IPS-18a (cell line): Measurements from ENCODE around the gene KCNMB4.
A peak's percentile ranks its signal among the peaks of the same experiment; 100 is the strongest.

Experiments used
- H3K27ac ChIP-seq: one replicate; pipeline ENCODE4 v1.5.1; 2013; ENCODE audit warnings: low read length
- H3K27me3 ChIP-seq: one replicate; pipeline ENCODE4 v1.6.1; 2013; ENCODE audit warnings: mild to moderate bottlenecking, low read length; ENCODE audit not compliant: control insufficient read depth, insufficient read depth
- H3K36me3 ChIP-seq: one replicate; pipeline ENCODE4 v1.6.1; 2013; ENCODE audit warnings: low read depth, low read length; ENCODE audit not compliant: control insufficient read depth
- H3K4me1 ChIP-seq: one replicate; pipeline ENCODE4 v1.6.1; 2013; ENCODE audit warnings: low read depth, low read length; ENCODE audit not compliant: control insufficient read depth
- H3K4me3 ChIP-seq: one replicate; pipeline ENCODE4 v1.5.1; 2013; ENCODE audit warnings: low read length
- H3K9ac ChIP-seq: one replicate; pipeline ENCODE4 v1.6.1; 2013; ENCODE audit warnings: mild to moderate bottlenecking, low read length, moderate library complexity
- H3K9me3 ChIP-seq: one replicate; pipeline ENCODE4 v1.6.1; 2013; ENCODE audit warnings: low read depth, low read length; ENCODE audit not compliant: control insufficient read depth

The KCNMB4 gene, protein sequence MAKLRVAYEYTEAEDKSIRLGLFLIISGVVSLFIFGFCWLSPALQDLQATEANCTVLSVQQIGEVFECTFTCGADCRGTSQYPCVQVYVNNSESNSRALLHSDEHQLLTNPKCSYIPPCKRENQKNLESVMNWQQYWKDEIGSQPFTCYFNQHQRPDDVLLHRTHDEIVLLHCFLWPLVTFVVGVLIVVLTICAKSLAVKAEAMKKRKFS

DNA sequence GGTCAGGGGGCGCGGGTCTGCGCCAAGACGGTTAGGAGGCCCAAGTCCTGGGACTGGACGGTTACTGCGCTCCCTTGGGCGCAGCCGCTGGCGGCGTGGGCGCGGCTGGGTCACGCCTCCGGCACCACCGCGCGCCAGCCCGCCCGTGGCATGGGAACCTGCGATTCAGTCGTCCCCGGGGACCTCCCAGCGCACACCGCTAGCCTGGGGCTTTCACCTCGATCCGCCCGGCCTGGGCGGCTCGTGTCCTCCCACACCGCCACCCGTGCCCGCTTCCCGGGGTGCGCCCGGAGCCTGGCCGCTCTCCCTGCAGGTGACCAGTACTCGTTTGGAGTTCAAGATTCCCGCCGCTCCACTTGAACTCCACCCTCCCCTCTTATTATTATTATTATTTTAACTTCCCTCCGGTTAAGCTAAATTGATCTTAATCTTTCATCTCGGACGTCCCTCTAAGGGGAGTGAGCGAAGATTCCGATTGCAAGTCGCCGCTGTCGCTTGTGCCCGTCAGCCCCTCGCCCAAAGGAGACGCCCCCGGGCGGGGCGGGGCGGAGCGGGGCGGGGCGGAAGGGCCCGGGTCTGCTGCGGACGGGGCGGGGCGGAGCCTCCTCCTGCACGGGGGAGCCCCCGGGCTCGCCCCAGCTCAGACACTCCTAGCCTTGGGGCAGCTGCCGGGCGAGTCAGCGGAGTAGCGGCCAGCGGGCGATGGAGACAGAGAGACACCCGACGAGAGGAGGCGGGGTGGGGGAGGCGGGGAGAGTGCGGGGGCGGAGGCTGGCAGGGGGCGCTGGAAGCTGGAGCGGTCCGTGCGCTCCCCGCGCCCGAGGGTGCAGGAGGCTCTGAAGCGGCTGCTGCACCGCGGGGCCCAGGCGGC is at the start of gene KCNMB4:
KCNMB4 (plus strand) TSS at position 643 of the 871 bp plus-strand sequence. CDS start 445 bp downstream, outside the sequence.
- Histone ChIP-seq H3K4me3 (peak within 1 kb of the TSS; percentile 93), H3K9ac (peak within 1 kb of the TSS; percentile 60), H3K4me1 (peaks cover under 1% of the 10 kb centered on the region), H3K36me3 (no peaks in the 10 kb centered on the region), H3K27me3 (peaks cover 30% of the 10 kb centered on the region), H3K9me3 (no peaks in the 10 kb centered on the region), H3K27ac (no peak within 1 kb of the TSS)

DNA sequence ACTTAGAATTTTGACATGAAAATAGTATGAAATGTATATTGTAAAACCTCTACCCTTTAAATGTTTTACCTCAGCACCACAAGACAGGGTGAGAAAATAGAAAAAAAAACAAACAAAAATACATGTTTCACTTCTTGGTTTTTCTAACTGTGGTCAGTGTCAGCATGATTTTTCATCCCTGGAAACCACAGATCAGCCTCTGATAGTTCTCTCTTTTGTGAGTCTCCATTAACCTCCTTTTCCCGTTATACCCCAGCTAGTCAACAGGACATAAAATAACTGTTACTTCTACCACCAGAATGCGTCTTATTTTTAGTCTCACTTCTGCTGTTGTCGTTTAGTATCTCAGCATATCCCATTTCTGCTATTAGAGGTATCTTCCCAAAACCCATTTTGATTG is 48.3 kb upstream of the KCNMB4 start:
- no peak overlapping the region for H3K27ac ChIP-seq
- H3K9ac ChIP-seq, result no peak overlapping the region
- H3K36me3 ChIP-seq, result peaks cover 5% of the 10 kb centered on the region
- H3K4me1 ChIP-seq, result no peaks in the 10 kb centered on the region
- H3K4me3 ChIP-seq, result no peak overlapping the region
- no peaks in the 10 kb centered on the region for H3K27me3 ChIP-seq
- H3K9me3 ChIP-seq, result no peaks in the 10 kb centered on the region

DNA sequence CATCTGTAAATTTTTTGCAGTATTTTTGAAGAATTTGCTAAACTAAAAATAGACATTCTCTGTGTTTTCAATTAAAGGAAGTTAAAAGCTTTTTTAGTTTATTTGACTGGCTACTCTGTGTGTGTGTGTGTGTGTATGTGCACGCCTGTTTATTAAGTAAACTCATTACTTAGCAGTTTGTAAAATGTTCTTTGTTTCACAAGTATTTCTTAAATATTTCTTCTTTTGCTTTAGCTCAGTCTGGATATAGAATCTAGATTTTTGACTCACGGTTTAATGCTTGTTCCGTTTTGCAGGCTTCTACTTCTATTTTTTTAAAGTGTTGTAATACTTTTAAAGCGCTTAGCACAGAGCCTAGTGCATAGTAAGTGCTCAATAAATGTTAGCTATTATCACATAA is 46.5 kb upstream of the KCNMB4 start:
- no peaks in the 10 kb centered on the region for H3K36me3 ChIP-seq
- H3K27ac ChIP-seq, result no peak overlapping the region

DNA sequence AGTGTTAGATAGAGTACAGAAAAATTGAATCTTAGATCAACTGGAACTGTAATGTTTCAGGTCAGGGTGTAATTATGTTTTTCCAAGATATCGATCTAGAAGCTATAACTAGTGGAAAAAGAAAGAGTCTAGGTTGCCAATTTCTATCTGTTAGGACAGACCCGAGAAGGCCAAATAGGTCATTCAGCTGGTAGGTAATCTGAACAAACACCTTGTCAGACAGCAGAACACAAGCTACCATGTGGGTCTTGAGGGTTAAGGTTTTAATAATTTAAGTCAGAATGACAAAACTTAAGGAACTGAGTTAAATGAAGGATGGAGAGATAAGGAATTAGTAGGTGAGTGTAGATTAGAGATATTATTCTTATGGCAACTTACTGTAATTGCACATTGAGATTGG is 44.9 kb upstream of the KCNMB4 start:
- H3K4me1 ChIP-seq, result no peaks in the 10 kb centered on the region
- H3K27me3 ChIP-seq, result no peaks in the 10 kb centered on the region
- H3K4me3 ChIP-seq, result no peak overlapping the region

More for the DNA sequence above, 46.5 kb upstream of the KCNMB4 start:
- Histone ChIP-seq H3K9me3 (no peaks in the 10 kb centered on the region), H3K9ac (no peak overlapping the region), H3K4me3 (no peak overlapping the region), H3K4me1 (no peaks in the 10 kb centered on the region), H3K27me3 (no peaks in the 10 kb centered on the region)

DNA sequence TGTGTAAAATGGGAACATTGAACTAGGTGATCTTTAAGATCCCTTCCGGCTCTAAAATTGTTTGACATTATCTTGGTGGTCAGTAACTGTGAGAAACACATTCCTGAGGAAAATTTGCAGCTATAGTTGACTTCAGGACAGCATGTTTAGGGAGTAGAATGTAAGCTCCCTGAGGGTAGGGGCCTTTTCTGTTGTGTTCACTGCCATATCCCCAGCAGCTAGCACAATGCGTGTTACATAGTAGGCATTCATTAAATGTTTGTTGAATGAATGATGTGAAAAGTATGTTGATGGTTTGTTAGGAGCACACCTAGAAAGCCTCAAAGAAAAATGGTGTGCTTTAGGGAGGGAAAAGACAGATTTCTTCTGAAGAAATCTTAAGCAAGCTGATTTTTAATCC is 38.5 kb upstream of the KCNMB4 start:
- no peaks in the 10 kb centered on the region for H3K36me3 ChIP-seq
- no peak overlapping the region for H3K9ac ChIP-seq
- no peak overlapping the region for H3K4me3 ChIP-seq
- no peaks in the 10 kb centered on the region for H3K27me3 ChIP-seq
- H3K27ac ChIP-seq, result no peak overlapping the region
- peaks cover 9% of the 10 kb centered on the region for H3K4me1 ChIP-seq
- no peaks in the 10 kb centered on the region for H3K9me3 ChIP-seq

More for the DNA sequence above, 44.9 kb upstream of the KCNMB4 start:
- Histone ChIP-seq H3K9me3 (no peaks in the 10 kb centered on the region), H3K36me3 (no peaks in the 10 kb centered on the region), H3K9ac (no peak overlapping the region), H3K27ac (no peak overlapping the region)

DNA sequence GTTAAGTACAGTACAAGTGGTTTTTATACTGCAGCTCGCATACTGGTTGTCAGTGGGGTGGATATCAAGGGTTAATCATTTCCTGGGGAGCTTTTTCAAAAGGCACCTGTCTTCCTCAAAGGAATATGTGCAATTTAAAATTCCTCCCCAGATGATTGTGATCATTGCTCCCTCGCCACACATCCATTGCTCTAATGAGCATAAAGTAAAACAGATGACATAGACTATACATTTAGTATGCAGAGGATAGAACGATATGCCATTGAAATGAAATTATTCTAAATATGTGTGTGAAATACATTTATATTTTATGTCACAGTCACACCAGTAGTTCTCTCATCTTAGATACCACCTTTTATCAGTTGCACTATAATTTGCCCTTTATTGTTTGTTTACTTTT is 36.4 kb upstream of the KCNMB4 start:
- H3K27ac ChIP-seq, result no peak overlapping the region
- peaks cover 18% of the 10 kb centered on the region for H3K4me1 ChIP-seq
- H3K36me3 ChIP-seq, result no peaks in the 10 kb centered on the region
- no peak overlapping the region for H3K9ac ChIP-seq
- H3K4me3 ChIP-seq, result no peak overlapping the region
- no peaks in the 10 kb centered on the region for H3K9me3 ChIP-seq
- no peaks in the 10 kb centered on the region for H3K27me3 ChIP-seq

DNA sequence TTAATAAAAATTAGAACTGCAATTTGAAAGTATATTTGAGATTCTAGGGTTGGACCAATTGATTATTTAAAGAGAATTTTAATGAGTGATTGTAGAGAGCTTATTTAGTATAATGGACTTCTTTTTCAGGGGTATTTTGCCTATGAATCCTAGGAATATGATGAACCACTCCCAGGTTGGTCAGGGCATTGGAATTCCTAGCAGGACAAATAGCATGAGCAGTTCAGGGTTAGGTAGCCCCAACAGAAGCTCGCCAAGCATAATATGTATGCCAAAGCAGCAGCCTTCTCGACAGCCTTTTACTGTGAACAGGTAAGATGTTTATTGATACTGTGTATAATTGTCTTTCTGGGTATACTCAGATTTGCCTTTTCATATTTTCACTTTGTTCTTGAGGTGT is 35.9 kb upstream of the KCNMB4 start:
- peaks cover 22% of the 10 kb centered on the region for H3K4me1 ChIP-seq
- no peaks in the 10 kb centered on the region for H3K27me3 ChIP-seq
- H3K36me3 ChIP-seq, result peaks cover 1% of the 10 kb centered on the region
- H3K27ac ChIP-seq, result no peak overlapping the region
- no peak overlapping the region for H3K4me3 ChIP-seq
- H3K9me3 ChIP-seq, result no peaks in the 10 kb centered on the region
- no peak overlapping the region for H3K9ac ChIP-seq

DNA sequence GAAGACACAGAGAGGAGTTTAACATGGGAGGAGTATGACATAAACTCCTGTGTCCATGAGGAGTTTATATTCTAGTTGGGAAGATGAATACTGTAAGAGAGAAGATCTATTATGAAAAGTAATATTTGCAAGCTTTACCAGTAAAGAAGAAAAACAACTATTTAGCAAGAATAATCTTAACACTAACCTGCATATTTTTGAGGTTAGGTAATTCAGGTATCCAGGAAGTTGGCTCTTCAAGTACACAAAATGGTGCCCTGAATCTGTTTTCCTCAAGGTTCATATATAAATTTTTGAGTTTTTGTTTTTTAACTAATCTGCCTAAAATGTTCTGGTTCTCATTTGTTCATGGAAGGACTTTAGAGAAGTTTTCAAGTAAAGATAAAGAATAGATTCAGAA is 33.9 kb upstream of the KCNMB4 start:
- Histone ChIP-seq H3K27me3 (no peaks in the 10 kb centered on the region), H3K36me3 (peaks cover 19% of the 10 kb centered on the region), H3K27ac (no peak overlapping the region)

DNA sequence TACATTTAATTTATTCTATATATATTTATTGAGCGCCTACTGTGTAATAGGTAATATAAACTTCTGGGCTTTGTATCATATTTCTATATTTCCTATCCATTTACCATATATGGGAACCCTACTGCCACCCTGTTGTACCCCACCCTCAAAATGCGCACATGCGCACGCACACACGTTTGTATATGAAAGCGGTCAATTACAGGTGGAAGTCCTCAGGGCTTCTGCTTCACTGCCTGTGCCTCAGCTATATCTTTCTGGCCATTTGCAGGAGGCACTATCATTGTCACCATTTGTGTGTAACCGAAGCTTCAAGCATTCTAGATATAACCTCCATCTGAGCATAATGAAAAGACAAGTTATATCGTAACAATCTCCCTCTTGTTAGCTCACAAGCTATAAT is 31.3 kb upstream of the KCNMB4 start:
- peaks cover 42% of the 10 kb centered on the region for H3K36me3 ChIP-seq
- H3K27me3 ChIP-seq, result no peaks in the 10 kb centered on the region
- H3K27ac ChIP-seq, result no peak overlapping the region
- H3K4me3 ChIP-seq, result no peak overlapping the region
- H3K9me3 ChIP-seq, result no peaks in the 10 kb centered on the region
- H3K9ac ChIP-seq, result no peak overlapping the region
- peaks cover 15% of the 10 kb centered on the region for H3K4me1 ChIP-seq

More for the DNA sequence above, 33.9 kb upstream of the KCNMB4 start:
- H3K4me3 ChIP-seq, result no peak overlapping the region
- no peaks in the 10 kb centered on the region for H3K9me3 ChIP-seq
- H3K4me1 ChIP-seq, result peaks cover 22% of the 10 kb centered on the region
- no peak overlapping the region for H3K9ac ChIP-seq

DNA sequence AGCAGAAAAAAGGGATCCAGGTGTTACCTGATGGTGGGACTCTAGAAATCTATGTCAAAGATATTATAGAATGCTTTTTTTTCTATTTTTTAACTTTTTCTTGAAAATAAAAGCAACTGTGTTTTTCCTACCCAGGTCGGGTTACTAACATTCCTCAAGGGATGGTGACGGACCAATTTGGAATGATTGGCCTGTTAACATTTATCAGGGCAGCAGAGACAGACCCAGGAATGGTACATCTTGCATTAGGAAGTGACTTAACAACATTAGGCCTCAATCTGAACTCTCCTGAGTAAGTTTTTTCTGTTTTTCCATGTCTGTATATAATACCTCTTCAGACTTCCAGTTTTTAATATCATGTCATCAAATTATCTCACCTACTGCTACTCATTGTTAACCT is 27.6 kb upstream of the KCNMB4 start:
- Histone ChIP-seq H3K27ac (no peak overlapping the region), H3K9me3 (no peaks in the 10 kb centered on the region), H3K4me1 (peaks cover 8% of the 10 kb centered on the region), H3K27me3 (no peaks in the 10 kb centered on the region), H3K36me3 (peaks cover 73% of the 10 kb centered on the region), H3K4me3 (no peak overlapping the region), H3K9ac (no peak overlapping the region)

DNA sequence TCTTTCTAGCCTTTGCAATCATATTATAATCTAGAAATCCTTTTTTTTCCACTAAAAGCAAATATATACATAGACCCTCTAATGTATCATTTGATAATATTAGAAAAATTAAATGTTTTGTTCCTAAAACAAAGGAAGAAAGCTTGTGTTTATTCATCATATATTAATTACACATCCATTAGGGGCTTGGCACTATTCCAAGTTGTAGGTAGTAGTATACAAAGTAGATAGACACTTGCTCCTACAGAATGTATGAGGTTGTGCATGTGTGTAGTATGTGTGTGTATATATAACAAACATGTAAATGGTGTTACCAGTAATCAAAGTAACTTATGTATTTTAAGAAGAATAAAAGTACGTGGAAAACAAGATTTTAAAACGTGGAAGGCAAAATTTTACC is 15.0 kb upstream of the KCNMB4 start:
- no peak overlapping the region for H3K9ac ChIP-seq
- no peak overlapping the region for H3K27ac ChIP-seq
- H3K4me1 ChIP-seq, result no peaks in the 10 kb centered on the region
- peaks cover 28% of the 10 kb centered on the region for H3K36me3 ChIP-seq
- H3K27me3 ChIP-seq, result no peaks in the 10 kb centered on the region
- H3K9me3 ChIP-seq, result no peaks in the 10 kb centered on the region
- no peak overlapping the region for H3K4me3 ChIP-seq
